Measurements from ENCODE around the gene SSC5D.

GRCh38 chr19:55498246-55498840 lies 10.1 kb downstream of the SSC5D start:
- TF ChIP-seq POLR2A (IDR thresholded peaks at IDR 0.05; ENCODE audit: low read length) (no peak), GATA1 (IDR thresholded peaks at IDR 0.05; ENCODE audit: low read depth, low read length) (no peak)

Data from erythroblast (primary cell).